ENCODE data around the gene DRD5.
A peak's percentile ranks its signal among the peaks of the same experiment; 100 is the strongest.
"Not testable (repeated sequence)": the region's sequence is repeated elsewhere in the genome, so short reads cannot be mapped to it uniquely, and the experiment has no call there.

Gene DRD5

DNA sequence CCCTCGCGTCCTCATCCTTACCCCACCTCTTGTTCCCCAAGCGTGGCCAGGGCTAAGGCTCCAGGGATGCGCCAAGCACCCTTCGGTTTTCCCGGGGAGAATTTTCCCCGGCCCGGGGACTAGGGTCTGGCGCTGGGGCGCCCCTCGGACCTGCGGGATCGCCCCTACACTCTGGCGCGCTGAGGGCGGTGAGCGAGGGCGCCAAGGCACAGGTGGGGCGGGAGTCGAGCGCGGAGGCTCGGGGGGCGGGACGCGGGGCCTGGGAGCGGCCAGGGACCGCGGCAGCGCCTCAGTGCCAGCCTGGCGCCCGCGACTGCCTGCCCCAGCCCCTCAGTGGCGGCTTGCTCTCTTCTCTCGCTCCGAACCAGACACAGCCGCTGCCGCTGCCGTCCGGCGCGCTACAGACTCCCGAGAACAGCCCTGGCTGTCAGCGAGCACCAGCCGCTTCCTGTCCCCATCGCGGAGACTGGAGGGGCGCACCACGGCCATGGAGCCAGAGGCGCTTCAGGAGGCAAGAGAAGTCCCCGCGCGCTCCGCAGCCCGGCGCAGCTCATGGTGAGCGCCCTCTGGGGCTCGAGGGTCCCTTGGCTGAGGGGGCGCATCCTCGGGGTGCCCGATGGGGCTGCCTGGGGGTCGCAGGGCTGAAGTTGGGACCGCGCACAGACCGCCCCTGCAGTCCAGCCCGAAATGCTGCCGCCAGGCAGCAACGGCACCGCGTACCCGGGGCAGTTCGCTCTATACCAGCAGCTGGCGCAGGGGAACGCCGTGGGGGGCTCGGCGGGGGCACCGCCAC lies at the start of gene DRD5:
Gene DRD5, plus strand, starts transcription at position 292 of the 793 bp plus-strand sequence. Its CDS starts 396 bp downstream, at position 688.
- no peak for DNase-seq

DNA sequence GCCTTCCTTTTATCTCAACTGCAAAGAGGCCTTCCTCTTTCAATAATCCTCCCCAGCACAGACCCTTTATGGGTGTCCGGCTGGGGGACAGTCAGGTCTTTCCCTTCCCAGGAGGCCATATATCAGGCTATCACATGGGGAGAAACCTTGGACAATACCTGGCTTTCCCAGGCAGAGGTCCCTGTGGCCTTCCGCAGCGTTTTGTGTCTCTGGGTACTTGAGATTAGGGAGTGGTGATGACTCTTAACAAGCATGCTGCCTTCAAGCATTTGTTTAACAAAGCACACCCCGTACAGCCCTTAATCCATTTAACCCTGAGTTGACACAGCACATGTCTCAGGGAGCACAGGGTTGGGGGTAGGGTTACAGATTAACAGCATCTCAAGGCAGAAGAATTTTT lies 49.2 kb upstream of the DRD5 start:
- not testable (repeated sequence) for DNase-seq

DNA sequence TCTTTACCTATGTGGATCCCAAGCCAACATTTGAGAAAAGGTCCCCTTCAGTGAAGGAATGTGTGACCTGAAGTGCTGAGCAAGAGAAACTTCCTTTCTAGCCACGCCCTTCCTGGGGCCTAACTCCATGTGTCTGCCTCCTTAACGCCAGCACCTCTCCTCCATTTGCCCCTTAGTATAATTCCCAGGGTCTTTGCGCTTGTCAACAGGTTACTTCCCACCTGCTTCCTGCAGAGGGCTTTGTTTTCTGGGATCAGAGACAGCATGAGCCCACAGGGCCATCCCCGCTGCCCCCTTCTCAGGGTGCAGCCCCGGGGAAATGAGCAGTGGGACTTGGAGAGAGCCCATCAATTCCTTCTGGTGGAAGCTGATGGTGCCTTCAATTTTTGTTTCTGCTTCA lies 45.9 kb upstream of the DRD5 start:
- no peak for DNase-seq

DNA sequence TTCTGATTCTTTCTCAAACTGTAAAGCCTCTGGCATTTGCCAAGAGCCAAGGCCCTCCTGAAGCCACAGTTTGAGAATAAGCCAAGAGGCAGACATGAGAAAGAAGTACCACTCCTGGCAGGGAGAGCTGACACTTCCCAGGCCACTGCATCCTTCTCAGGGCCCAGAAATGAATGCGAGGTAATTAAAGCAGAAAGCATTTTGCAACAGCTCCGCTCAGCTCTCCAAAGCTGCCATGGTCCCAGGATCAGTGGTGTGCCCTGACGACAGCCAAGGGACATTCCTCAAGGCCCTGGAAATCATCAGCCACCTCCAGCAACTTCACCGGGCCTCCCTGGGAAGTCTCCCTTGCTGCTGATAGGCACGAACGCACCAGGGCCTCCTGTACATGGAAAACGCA lies 44.2 kb upstream of the DRD5 start:
- DNase-seq = not testable (repeated sequence)

DNA sequence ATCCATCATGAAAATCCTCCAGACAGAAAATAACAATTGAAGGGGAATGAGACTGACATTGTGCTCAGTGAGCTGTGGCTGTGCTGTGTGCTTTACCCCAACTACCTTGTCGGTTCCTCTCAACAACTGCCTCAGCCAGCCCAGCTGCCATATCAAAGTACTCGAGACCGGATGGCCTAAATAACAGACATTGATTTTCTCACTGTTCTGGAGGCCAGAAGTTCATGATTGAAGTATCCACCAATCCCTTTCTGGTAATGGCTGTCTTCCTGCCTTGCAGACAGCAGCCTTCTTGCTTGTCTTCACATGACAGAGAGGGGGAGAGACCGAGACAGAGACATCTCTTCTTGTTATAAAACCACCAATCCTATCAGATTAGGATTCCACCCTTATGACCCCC lies 37.6 kb upstream of the DRD5 start:
- DNase-seq = not testable (repeated sequence)

DNA sequence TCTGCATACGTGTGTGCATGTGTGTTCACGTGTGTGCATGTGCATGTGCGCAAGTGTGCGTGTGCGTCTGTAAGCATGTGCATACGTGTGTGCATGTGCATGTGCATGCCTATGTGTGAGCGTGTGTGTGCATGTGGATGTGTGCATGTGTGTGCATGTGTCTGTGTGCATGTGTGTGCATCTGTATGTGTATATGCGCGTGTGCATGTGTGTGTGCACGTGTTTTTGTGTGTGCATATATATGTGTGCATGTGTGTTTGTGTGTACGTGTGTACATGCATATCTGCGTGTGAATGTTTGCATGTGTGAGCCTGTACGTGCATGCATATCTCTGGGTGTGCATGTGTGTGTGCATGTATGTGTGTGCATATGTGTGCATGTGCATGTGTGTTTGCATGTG lies 35.7 kb upstream of the DRD5 start:
- DNase-seq = no peak

DNA sequence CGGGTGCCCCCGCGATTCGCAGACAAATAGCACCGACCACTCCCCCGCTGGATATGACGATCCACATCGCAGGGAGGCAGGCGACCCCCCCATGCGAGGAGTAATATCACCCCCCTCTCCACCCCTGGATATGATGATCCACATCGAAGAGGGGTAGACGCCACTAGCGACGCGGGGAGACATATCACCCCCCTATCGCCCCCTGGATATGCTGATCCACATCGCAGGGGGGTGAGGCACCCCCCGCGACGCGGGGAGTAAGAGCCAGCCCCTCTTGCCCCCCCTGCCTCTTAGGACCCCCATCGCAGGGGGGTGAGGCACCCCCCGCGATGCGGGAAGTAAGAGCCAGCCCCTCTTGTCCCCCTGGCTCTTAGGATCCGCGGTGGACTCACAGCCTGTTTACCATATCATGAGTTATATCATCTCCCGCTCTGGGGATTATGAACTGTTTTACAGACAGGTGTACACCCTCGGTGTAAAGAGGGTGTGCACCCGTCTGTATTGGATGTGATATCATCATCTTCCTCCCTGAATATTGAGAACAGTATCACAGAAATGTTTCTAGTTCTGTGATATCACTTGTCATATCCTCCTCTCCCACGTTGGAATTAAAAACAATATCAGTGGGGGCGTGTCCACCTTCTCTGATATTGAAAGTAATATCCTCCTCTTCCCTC lies 22.7 kb upstream of the DRD5 start:
- no peak for DNase-seq

DNA sequence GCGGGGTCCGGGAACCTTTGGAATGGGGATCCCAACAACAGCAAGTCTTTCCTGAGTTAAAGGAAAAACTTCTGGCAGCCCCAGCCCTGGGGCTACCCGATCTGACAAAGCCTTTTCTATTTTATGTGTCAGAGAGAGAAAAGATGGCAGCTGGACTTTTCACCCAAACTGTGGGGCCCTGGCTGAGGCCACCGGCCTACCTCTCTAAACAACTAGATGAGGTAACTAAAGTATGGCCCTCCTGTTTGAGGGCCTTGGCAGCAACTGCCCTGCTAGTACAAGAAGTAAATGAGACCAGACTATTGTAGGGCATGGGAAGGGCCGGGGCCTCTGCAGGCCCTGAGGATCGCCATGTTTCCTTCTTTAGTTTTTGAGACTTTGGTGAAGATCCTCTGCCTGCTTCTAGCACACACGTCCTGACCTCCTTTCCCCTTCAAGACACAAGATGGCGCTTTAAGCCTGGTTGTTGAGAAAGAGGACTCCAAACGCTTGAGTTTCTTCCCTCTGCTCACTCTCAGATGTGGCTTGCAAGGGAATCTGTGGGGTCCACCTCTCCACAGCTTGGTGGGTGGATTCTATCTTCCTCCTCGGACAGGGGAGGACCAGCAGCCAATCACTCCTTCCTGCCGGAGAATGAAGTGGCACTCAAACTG lies 18.5 kb upstream of the DRD5 start:
- peak; percentile 47 for DNase-seq

DNA sequence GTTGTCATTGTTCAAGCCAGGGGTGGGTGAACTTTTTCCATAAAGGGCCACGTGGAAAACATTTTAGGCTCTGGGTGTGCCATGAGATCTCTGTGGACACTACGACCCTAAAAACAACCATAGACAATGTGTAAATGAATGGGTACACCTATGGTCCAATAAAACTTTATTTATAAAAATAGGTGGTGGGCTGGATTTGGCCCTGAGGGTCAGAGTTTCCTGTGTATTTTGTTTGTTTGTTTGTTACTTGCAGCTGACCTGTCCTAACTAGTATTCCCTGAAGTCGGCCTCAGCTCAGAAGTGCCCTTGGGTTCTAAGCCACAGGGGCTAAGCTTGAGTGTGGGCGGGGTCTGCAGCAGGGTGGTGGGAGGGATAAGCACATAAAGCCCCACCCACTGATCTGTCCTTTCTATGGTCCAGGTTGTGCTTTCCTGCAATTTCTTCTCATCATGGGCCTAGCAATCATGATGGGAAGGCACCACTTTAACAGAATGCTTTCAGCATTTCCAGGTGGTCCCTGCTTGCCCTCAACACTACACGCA lies 17.2 kb upstream of the DRD5 start:
- DNase-seq = no peak

DNA sequence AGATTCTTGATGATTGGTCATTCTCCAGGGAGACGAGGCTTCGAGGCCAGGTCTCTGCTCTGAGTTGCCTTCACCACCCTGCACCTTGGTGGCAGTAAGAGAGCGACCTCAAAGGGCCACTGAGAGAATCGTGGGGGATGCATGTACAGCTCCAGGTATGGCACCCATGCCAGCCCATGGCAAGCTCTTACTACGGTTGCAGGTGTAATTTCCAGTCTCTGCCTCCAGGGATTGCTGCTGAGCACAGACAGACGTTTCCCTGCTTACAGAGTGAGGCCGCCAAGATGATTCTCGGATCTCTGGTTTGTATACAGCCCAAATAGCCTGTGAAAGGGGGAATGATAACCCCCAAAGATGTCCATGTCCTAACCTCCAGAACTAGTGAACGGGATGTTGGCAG lies 16.3 kb upstream of the DRD5 start:
- DNase-seq = no peak

DNA sequence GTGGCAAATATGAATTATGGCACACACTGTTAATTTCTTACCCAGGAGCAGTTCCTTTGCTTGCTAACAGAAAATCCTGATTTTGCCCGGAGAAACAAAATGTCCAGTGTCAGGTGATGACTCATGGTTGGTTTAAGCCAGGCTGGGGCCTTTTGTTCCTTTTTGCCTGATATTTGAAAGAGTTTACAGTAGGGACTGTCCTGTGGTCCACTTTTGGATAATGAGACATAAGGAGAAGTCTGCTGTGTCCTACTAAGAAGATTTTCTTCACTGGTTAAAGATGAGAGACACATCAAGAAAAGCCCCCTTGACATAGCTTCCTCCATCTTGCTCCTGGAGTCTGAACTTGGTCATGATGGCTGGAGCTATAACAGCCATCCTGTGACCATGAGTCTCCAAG lies 12.1 kb upstream of the DRD5 start:
- no peak for DNase-seq

DNA sequence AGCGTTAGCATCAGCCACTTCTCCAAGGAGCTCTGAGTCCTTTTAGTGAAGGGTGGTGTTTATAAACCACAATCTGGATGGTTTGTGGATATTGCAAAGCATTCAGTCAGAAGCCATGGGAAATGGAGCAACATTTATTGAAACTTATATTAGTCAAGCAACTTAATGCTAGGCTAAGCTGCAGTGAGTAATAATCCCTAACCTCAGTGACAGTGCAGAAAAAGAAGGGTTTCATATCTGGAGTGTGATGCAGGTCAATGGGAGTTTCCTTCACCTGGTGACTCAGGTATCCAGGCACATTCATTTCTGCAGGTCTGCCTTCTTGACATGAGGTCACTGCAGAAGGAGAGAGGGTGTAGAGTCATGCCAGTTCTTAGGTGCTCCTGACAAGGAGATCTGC lies 10.4 kb upstream of the DRD5 start:
- DNase-seq = no peak

DNA sequence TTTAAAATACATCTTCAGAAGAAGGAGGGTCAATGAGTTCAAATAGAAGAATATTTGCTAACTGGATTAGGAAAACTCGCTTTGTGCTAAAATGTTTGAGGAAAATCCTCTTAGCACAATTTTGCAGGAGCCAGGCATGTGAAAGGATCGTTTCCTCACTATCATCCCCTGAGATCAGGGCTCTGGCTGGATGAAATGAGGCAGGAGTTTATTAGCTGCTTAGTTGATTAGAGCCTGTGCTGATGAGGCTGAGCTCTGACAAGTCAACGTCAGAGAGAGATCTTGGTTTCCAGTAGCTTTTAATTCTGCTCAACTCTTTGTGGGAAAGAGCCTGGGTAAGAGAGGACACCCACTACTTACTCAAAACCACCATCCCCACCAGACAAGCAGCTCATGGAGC lies 8.0 kb upstream of the DRD5 start:
- DNase-seq = no peak

DNA sequence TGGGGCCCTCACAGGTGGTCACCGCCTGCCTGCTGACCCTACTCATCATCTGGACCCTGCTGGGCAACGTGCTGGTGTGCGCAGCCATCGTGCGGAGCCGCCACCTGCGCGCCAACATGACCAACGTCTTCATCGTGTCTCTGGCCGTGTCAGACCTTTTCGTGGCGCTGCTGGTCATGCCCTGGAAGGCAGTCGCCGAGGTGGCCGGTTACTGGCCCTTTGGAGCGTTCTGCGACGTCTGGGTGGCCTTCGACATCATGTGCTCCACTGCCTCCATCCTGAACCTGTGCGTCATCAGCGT lies 652 bp downstream of the DRD5 start:
- no peak for DNase-seq

DNA sequence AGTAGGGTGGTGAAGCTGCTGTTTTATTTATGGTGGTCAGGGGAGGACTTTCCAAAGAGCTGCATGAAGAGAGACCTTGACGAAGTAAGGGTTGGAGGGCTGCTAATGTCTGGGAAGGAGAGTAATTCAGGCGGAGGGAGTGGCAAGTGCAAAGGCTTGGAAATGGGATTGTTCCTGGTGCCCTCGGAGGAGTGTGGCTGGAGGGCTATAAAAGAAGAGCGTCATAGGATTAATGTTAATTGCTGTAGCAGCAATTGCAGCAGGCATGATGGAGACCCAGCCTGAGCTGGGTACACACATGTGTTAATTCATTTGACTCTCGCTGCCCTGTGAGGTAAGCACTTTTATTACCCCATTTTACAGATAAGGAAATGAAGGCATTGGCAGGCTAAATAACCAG lies 4.5 kb downstream of the DRD5 start:
- not testable (repeated sequence) for DNase-seq

DNA sequence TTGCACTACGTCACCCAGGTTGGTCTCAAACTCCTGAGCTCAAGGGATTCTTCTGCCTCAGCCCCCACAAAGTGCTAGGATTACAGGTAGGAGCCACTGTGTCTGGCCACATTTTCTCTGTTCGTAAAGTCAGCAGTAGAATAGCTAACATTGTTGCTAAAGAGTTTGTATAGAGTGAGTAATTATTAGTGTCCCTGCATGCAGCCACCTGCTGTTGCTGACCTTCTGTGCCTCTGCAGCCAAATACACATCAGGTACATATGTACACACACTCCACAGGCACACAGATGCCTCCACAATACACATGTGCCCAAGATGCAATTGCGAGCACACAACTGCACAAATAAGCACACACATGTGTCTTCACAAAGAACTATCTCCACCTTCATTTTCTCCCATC lies 10.9 kb downstream of the DRD5 start:
- DNase-seq = no peak

DNA sequence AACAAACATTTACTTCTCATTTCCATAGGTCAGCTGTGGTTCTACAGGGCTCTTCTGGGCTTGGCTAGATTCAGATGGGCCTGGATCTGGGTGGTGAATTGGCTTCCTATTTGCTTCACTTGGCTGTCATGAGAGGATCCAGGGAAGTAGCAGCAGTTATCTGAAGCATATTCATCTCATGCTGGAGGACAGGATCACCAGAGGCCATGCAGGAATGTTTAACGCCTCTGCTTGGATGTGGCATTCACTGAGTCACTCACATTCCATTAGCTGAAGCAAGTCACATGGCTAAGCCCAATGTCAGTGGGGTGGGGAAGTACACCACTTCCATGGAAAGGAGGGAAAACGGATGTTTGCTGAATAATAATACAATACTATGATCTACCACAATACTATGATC lies 15.2 kb downstream of the DRD5 start:
- DNase-seq = not testable (repeated sequence)

DNA sequence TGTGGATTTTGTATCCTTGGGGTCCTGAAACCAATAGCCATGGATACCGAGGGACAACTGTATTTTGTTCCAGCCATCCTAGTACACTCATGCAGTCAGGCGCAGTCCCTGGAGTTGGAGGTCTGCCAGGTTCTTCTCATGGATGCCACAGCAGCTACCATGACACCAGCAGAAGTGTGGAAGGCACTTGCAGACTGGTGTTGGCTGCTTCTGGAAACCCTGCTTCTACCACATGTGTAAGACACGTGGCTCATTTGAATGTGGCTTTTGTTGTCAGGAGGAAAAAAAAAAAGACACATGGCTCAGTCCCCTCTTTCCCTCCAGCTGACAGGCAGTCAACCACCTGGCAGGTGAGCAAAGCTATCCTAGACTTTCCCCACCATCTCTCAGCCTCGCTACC lies 19.4 kb downstream of the DRD5 start:
- DNase-seq = peak; percentile 57

DNA sequence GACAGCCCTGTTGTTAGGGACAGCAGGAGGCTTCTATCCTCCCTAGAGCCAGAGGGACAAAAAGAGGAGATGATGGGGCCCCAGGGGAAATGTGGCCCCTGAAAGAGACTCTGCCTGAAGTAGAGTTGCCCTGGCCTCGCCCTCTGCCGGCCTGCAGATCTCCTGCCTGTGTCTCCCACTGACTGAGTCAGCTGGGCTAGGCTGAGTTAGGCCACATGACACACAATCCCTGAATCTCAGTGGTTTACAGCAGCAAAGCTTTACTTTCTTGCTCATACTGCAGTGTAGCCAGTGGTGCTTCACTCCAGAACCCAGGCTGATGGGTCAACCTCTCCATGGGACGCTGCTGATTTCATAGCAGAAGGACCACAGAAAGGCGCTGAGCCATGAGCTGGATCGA lies 23.5 kb downstream of the DRD5 start:
- no peak for DNase-seq

DNA sequence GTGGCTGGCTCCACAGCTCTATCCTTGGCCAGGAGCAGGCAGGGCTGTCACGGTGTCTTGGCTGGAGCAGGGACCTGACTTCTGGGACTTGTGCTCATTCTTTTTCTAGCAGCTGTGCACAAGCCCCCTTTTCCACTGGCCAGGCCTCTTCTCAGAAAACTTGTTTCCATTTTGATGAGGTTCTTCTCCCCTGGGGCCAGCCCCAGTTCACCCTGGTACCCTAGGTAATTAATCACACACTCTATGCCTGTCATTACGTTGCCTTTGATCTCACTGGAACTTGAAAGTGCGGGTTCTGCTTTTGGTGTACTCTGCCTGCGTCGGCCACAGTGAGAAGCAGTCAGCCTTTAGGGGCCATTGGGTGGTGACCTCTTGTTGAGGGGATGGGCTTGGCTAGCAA lies 26.6 kb downstream of the DRD5 start:
- DNase-seq = no peak

DNA sequence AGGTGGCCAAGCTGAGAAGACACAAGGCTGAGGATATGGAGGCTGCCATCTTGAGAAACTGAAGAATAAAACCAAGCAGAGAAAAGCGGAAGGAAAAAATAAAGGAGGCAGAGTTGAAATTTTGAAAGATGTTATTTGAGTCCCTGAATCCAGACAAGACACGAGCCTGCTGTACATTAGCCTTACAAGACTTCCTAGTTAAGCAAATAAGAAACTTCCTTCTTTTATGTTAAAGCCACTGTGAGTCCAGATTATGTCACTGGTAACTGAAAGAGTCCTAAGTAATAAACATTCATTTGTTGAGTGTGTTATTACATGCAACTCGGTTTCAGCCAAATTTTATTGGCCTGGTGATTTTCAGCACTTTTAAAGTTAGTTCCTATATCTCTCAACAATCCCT lies 30.4 kb downstream of the DRD5 start:
- no peak for DNase-seq

DNA sequence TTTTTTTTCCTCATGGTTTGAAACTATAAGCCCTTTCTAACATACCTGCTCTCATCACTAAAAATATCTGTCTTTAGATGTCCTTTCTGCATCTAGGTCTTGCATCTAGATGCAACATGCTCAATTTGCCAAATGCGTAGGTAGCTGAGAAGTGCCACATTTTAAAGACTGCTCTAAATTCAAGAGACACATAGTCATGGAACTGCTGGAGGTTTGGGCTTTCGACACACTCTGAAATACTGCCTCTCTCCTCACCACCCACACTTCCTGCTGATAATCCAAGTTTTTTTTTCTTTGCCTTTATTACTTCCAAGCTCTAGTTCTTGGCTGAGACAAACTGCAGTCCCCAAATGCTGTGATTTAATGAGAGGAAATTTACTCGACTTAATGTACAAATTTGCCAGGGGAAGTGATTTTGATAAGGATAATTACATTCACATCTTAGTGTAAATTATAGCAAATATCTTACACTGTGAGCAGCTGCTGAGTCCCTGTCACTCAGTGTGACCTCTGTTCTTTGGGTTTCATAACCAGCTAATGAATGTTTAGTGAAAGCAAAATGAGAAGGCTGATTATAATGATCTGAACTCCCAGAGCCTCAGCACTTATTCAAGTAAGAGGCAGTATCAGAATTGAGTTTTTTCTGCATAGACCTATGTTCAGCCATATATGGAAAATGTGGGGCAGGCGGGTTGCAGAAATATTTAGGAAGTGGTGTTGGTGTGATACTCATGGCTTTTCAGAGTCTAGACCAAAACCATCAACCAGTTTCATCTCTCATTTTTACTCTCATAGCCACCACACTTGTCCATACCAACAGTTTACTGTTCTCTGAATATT lies 31.3 kb downstream of the DRD5 start:
- no peak for DNase-seq

DNA sequence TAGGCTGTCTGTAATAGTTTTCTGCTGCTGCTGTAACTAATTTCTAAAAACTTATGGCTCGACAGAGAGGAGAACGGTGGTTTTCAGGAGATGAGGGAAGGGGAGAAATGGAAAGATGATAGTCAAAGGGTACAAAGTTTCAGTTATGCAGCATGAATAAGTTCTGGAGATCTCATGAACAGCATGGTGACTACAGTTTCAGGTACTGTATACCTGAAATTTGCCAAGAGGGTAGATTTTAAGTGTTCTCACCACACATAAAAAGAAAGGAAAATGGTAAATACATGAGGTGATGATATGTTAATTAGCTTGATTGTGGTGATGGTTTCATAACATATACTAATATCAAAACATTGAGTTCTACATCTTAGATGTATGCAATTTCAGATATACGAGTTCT lies 34.9 kb downstream of the DRD5 start:
- DNase-seq = no peak
